PFSK-1 (cell line): ENCODE data around the gene TSPYL1.

Source experiments
- FOXP2 ChIP-seq: optimal IDR thresholded peaks from 2 replicates; pipeline ENCODE3; 2011; ENCODE audit warnings: borderline replicate concordance, control low read depth, inconsistent platforms; ENCODE audit not compliant: insufficient read depth; ENCODE audit errors: extremely low read length, extremely low read depth
- POLR2AphosphoS5 ChIP-seq: IDR thresholded peaks from 2 replicates; pipeline ENCODE4 v1.6.1; 2012; ENCODE audit warnings: low read depth, mild to moderate bottlenecking, control low read depth, low read length, moderate library complexity
- SIN3A ChIP-seq: IDR thresholded peaks from 2 replicates; pipeline ENCODE4 v1.6.1; 2012; ENCODE audit warnings: mild to moderate bottlenecking, low read length, moderate library complexity, borderline replicate concordance; ENCODE audit not compliant: insufficient read depth
- TAF1 ChIP-seq: IDR thresholded peaks from 2 replicates; pipeline ENCODE4 v1.6.1; 2012; ENCODE audit warnings: low read length, control low read depth, borderline replicate concordance; ENCODE audit not compliant: insufficient read depth
- TF ChIP-seq, protein P1 (sequence below), 2 experiments: IDR thresholded peaks; 2 replicates each; pipeline versions ENCODE4 v1.6.1 to v1.8.0; 2011 to 2012; ENCODE audit warnings: low read depth in 2 of 2, low read length in 2 of 2, control low read depth in 1 of 2, inconsistent platforms in 1 of 2, mild to moderate bottlenecking in 1 of 2, moderate library complexity in 1 of 2; ENCODE audit not compliant: insufficient read depth in 1 of 2

The TSPYL1 gene

DNA sequence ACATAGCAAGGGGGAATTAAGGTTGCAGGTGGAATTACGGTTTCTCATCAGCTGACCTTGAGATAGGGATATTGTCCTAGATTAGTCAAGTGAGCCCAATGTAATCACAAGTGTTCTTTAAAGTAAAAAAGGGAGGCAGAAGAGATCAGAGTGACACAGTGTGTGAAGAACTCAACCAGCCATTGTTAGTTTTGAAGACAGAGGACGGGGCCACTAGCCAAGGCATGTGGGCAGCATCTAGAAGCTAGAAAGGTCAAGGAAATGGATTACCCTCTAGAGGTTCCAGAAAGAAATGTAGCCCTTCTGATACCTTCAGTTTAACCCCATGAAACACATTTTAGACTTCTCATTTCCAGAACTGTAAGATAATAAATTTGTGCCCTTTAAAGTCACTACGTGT, 18.5 kb upstream of the TSPYL1 start:
- TF ChIP-seq FOXP2 (no peak), TAF1 (no peak)

DNA sequence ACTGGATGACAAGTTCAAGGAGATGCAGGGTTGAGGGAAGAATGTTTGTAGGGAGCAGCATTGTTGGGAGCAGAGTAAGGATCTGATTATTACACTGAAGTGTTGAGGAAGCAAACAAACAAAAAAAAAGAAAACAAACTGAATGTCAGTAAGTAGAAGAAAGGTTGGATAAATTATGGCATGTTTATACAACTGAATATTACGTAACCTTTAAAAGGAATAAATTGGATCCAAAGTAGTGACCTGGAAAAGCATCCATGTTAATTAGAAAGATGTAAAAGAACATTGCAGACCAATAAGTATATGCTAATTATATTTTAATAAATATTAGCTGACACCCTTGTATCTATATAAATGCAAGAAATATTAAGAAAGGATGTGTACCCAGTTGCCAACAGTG, 12.8 kb upstream of the TSPYL1 start:
- TF ChIP-seq, protein P1, sequence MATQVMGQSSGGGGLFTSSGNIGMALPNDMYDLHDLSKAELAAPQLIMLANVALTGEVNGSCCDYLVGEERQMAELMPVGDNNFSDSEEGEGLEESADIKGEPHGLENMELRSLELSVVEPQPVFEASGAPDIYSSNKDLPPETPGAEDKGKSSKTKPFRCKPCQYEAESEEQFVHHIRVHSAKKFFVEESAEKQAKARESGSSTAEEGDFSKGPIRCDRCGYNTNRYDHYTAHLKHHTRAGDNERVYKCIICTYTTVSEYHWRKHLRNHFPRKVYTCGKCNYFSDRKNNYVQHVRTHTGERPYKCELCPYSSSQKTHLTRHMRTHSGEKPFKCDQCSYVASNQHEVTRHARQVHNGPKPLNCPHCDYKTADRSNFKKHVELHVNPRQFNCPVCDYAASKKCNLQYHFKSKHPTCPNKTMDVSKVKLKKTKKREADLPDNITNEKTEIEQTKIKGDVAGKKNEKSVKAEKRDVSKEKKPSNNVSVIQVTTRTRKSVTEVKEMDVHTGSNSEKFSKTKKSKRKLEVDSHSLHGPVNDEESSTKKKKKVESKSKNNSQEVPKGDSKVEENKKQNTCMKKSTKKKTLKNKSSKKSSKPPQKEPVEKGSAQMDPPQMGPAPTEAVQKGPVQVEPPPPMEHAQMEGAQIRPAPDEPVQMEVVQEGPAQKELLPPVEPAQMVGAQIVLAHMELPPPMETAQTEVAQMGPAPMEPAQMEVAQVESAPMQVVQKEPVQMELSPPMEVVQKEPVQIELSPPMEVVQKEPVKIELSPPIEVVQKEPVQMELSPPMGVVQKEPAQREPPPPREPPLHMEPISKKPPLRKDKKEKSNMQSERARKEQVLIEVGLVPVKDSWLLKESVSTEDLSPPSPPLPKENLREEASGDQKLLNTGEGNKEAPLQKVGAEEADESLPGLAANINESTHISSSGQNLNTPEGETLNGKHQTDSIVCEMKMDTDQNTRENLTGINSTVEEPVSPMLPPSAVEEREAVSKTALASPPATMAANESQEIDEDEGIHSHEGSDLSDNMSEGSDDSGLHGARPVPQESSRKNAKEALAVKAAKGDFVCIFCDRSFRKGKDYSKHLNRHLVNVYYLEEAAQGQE (IDR thresholded peaks at IDR 0.05; ENCODE audit: insufficient read depth in 1 of 2, low read depth in 2 of 2, low read length in 2 of 2): no peak
- TF ChIP-seq FOXP2: no peak
- TF ChIP-seq POLR2AphosphoS5: no peak

DNA sequence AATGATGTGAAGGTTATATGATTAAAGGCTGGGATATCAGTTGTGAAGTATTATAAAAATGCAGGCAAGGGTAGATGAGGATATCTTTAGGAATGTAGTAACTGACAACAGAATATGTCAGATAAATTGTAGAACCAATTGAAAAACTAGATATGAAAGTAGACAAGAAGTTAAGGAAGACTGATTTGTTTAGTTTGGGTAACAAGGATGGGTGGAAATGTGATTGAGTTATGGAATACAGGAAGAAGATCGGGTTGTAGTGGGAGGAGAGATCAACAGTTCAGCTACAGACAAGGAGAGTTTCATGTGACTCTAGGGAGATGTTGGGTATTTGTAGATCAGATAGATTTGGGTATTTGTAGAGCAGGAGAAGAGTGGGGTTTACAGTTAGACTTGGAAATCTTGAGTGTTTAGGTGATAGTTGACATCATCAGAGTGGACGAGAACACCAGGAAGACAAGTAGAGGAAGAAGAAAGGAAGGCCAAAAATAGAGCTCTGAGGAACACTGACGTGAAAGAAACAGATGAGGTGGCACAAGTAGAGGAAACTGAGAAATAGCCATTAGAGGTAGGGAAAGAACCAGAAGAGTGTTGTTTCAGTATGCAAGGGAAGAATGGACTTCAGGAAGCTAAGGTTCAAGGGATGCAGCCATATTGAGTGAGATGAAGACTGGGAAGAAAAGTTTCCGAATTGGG, 12.1 kb upstream of the TSPYL1 start:
- TF ChIP-seq TAF1 (no peak), FOXP2 (no peak), SIN3A (no peak), POLR2AphosphoS5 (no peak)
- TF ChIP-seq, protein P1 (IDR thresholded peaks at IDR 0.05; ENCODE audit: insufficient read depth in 1 of 2, low read depth in 2 of 2, low read length in 2 of 2): no peak

DNA sequence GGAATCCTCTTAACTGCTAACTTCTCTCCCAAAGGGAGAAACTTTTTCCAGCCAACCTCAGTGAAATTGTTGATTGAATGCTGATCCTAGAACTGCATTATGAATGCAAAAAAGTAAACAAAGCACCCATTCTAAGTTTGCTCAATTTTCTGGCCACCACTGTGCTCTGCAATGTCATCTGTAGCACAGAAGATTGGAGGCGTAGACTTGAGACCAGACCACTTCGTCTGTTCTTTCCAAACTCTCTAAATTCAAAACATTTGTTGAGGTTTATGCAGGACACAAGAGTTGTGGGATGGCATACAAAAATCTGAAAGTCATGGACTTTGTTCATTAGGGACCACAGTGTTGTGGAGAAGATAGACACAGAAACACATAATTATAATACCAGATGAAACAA, 11.1 kb upstream of the TSPYL1 start:
- TF ChIP-seq POLR2AphosphoS5 (no peak), SIN3A (no peak)

DNA sequence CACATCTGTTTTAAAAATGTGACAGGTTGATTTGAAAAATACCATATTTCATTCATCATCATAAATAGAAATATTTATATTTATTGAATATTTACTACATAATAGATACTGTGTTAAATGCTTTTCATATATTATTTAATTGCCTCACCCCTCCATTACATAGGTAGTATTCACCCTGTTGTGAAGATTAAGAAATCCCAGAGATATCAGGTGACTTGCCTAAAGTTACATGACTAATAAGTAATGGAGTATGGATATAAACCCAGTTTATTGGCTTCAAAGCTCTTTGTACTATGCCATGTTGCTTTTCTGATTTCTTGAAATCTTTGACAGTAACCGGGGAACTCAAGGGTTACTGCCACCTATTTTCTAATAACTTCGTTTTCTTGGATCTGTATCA, 10.1 kb upstream of the TSPYL1 start:
- TF ChIP-seq, protein P1 (IDR thresholded peaks at IDR 0.05; ENCODE audit: insufficient read depth in 1 of 2, low read depth in 2 of 2, low read length in 2 of 2): no peak
- no peak for TF ChIP-seq TAF1
- TF ChIP-seq FOXP2: no peak

DNA sequence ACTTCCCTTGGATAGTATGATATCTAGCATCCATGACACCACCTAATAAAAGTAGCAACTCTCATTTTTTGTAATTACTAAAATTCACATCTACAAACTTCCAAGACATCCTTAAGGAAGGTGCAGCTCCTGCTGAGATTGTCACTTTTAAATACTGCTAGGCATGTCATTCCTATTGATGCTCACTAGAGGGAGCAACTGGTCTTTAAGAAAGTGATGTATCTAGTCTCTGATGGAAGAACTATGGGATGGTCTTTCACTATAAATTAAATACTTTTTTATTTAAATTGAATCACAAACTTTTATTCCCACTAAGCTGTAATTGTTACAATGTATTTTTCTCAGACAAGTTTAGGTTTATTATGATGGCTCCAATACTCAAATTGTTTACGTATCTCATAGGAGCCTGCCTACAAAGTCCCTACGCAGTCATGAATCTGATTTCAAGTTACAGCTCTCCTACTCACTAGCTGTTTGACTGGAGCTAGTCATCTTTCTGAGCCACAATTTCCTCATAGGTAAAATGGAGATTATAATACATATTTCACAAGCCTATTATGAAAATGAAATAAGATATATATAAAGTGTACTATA, 8.1 kb upstream of the TSPYL1 start:
- no peak for TF ChIP-seq FOXP2
- TF ChIP-seq, protein P1 (IDR thresholded peaks at IDR 0.05; ENCODE audit: insufficient read depth in 1 of 2, low read depth in 2 of 2, low read length in 2 of 2): no peak
- TF ChIP-seq POLR2AphosphoS5: no peak
